Measurements from ENCODE around the gene MAML3.

The MAML3 gene

DNA sequence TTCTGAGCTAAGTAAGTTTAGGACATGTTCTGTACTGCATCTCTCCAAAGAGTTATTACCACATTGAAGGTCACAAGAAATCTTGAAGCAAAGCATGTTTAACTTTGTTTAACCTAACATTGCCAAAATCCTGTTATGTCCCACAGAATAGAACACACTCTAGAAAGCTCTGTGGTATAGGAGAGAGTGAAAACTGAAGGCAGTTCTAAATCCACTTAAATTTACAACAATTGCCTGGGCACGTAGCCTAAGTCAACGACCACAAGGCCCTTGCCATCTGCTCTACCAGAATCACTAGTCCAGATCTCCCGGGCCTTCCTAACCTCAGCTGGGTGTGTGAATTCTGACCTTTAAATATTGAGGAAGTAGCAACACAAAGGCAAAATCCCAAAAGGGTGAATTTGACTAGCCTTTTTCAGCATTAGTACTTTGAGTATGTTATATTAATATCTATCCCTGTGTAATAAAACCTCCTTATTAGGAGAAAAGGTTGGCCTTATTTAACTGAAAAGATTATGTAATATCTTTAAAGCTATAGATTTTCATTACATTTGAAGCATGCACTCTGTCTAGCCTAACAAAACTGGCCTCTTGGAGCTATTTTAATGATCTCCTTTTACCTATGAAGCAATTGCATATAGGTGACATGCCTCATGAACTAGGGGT, 4.5 kb upstream of the MAML3 start:
- FAIRE-seq, result no peak
- no peak for DNase-seq (ENCODE audit: insufficient read length, low spot score)
- TF ChIP-seq POLR2AphosphoS5 (IDR thresholded peaks at IDR 0.05; ENCODE audit: low read depth, low read length), result no peak
- no peak for TF ChIP-seq TAF1 (IDR thresholded peaks at IDR 0.05; ENCODE audit: low read depth, low read length)
- no peak for TF ChIP-seq PAX5 (IDR thresholded peaks at IDR 0.05; ENCODE audit: insufficient read depth, low read length, severe bottlenecking)
- TF ChIP-seq POU2F2 (IDR thresholded peaks at IDR 0.05; ENCODE audit: low read depth, low read length), result no peak
- TF ChIP-seq SPI1 (IDR thresholded peaks at IDR 0.05; ENCODE audit: low read depth, low read length), result no peak
- TF ChIP-seq POLR2A (IDR thresholded peaks at IDR 0.05; ENCODE audit: low read depth, low read length), result no peak

DNA sequence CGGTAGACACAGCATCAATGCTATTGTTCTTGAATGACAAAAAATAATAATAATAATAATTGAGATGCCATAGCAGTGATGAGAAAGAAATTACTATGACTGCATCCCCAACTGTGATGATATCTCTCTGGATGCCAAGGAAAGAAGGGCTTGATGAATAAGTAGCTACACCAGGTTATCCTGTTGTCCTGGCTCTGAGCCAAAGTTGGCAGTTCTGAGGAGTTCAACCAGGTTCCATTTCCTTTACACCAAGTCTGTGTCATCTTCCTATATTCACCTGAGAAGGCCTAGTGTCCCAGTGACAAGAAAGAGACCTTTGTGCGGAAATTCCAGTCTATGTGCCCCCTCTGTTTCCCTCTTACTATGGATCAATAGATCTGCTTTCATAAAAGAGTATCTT, 3.4 kb upstream of the MAML3 start:
- no peak for DNase-seq (ENCODE audit: insufficient read length, low spot score)
- TF ChIP-seq POU2F2 (IDR thresholded peaks at IDR 0.05; ENCODE audit: low read depth, low read length), result no peak
- TF ChIP-seq SPI1 (IDR thresholded peaks at IDR 0.05; ENCODE audit: low read depth, low read length), result no peak
- no peak for TF ChIP-seq TAF1 (IDR thresholded peaks at IDR 0.05; ENCODE audit: low read depth, low read length)
- no peak for TF ChIP-seq PAX5 (IDR thresholded peaks at IDR 0.05; ENCODE audit: insufficient read depth, low read length, severe bottlenecking)
- no peak for TF ChIP-seq POLR2A (IDR thresholded peaks at IDR 0.05; ENCODE audit: low read depth, low read length)
- no peak for TF ChIP-seq POLR2AphosphoS5 (IDR thresholded peaks at IDR 0.05; ENCODE audit: low read depth, low read length)
- no peak for FAIRE-seq

DNA sequence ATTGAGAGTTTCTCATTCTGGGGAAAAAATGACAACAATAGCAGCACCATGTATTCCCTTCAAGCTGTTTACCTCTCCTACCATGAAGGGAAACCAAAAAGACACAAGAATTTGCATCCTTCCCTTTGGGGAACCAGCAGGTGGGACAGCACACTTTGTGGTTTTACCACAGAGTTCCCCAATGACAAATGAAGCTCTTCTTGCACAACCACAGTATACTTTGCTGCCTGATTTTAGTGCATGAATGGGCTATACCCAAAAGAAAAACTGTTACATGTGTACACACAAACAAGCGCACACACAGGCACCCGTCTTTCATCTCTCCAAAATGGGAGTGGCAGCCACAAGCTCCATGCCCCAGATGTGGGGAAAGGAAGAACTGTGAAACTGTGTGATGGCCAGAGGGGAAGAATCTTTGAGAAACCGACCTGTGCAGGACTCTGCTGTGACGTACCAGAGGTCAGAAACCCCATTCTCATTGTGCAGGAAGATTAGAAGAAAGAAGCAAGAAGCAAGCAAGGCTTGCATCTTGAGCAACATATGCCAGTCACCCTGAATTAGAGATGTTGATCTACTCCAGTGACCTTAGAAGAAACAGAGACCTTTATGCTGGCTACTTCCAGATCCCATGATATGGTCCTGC, 2.7 kb upstream of the MAML3 start:
- no peak for TF ChIP-seq TAF1 (IDR thresholded peaks at IDR 0.05; ENCODE audit: low read depth, low read length)
- no peak for TF ChIP-seq PAX5 (IDR thresholded peaks at IDR 0.05; ENCODE audit: insufficient read depth, low read length, severe bottlenecking)
- TF ChIP-seq POU2F2 (IDR thresholded peaks at IDR 0.05; ENCODE audit: low read depth, low read length), result peak; percentile 85; the same call in 1 of the 2 replicates
- FAIRE-seq, result peak; percentile 74
- peak; percentile 18 for DNase-seq (ENCODE audit: insufficient read length, low spot score)

DNA sequence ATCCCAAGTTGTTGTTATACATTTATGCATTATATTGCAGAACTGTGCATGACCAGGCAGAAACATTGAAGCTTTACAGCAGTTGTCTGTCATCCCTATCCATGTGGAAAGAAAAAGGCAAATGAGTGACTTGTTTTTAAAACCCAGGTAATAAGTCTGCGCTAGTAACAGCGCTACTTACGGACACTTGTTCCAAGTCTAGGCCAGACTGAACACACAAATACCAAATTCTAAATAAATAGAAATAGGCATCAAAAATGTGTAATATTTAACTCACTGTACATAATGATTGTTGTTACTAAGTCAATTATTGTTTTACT, 548 bp upstream of the MAML3 start:
- TF ChIP-seq POLR2AphosphoS5 (IDR thresholded peaks at IDR 0.05; ENCODE audit: low read depth, low read length) (no peak), TAF1 (IDR thresholded peaks at IDR 0.05; ENCODE audit: low read depth, low read length) (no peak), POLR2A (IDR thresholded peaks at IDR 0.05; ENCODE audit: low read depth, low read length) (no peak), POU2F2 (IDR thresholded peaks at IDR 0.05; ENCODE audit: low read depth, low read length) (no peak), SPI1 (IDR thresholded peaks at IDR 0.05; ENCODE audit: low read depth, low read length) (no peak), PAX5 (IDR thresholded peaks at IDR 0.05; ENCODE audit: insufficient read depth, low read length, severe bottlenecking) (no peak)
- no peak for FAIRE-seq
- no peak for DNase-seq (ENCODE audit: insufficient read length, low spot score)

DNA sequence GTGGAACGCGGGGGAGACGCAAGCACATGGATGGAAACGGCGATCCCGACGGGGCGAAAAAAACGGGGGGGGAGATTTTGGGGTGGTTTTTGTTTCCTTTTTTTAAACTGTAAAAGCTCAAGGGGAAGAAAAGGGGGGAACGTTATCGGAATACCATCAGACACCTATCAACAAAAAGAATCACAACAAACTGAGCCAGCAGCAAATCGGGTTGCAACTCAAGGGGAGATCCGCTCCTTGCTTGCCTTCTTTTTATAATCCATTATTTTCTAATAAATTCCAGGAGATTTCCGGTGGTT, 616 bp downstream of the MAML3 start:
- DNase-seq (ENCODE audit: insufficient read length, low spot score) (no peak), FAIRE-seq (no peak)
- TF ChIP-seq POU2F2 (IDR thresholded peaks at IDR 0.05; ENCODE audit: low read depth, low read length) (no peak), POLR2AphosphoS5 (IDR thresholded peaks at IDR 0.05; ENCODE audit: low read depth, low read length) (no peak), TAF1 (IDR thresholded peaks at IDR 0.05; ENCODE audit: low read depth, low read length) (no peak), POLR2A (IDR thresholded peaks at IDR 0.05; ENCODE audit: low read depth, low read length) (no peak), PAX5 (IDR thresholded peaks at IDR 0.05; ENCODE audit: insufficient read depth, low read length, severe bottlenecking) (no peak)

DNA sequence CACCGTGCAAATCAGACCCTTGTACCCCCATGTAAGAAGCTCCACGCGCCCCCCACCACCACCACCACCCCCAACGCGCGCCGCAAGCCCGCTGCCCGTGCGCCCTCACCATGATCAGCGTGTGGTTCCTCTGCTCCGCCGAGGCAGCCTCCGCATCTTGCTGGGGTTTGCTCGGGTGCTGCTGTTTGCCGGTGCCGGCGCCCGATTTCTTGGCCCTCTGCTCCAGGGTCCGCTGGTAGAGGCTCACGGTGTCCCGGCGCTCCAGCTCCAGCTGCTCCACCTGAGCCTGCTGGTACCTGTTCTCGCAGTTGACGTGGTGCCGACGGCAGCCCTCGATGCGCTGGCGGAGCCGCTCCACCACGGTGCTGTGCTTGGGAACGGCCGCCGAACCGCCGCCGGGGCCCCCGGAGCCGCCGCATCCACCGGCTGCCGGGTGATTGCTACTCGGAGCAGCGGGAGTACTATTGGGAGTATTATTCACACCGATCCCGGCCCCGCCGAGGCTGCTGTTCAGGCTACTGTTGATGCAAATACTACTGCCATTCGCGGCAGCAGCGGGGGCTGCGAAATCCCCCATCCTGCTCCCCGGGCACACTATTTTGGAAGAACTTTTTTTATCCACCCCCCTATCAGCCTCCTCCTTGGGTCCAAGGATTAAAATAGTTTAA, 1.1 kb downstream of the MAML3 start:
- FAIRE-seq (peak; percentile 20), DNase-seq (ENCODE audit: insufficient read length, low spot score) (peak; percentile 19)

DNA sequence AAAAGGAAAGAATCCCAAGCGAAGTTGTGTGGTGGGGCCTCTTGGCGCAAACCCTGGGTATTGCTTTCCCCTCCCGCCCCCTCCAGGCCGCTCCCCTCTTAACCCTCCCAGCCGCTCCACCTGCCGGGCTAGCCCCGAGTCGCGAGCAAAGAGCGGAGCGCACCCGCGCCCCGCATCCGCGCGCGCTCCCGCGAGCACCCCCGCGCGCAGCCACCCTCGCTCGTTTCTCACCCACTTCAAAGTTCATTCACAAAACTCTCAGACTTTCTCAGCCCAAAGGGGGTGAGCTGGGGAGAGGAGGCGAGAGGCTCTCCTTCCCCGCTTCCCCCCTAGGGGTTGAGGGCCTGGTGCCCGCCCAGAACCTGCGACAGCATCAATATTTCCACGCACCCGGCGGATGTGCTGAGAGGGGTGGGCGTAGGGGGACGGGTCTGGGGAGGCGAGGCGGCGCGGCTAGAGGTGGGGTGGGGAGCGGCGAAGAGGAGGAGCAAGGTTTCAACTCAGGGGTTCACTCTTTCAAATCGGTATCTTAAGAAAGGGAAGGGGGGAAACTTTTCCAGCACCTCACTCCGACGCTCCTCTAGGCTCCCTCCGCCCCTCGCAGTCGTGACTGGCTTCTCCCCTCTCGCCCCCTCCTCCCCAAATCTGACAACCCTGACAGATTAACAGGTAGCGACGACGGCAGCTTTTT, 1.8 kb downstream of the MAML3 start:
- FAIRE-seq (no peak), DNase-seq (ENCODE audit: insufficient read length, low spot score) (peak; percentile 27)
- TF ChIP-seq POU2F2 (IDR thresholded peaks at IDR 0.05; ENCODE audit: low read depth, low read length) (no peak), POLR2A (IDR thresholded peaks at IDR 0.05; ENCODE audit: low read depth, low read length) (no peak), SPI1 (IDR thresholded peaks at IDR 0.05; ENCODE audit: low read depth, low read length) (no peak), POLR2AphosphoS5 (IDR thresholded peaks at IDR 0.05; ENCODE audit: low read depth, low read length) (no peak)

More for the DNA sequence above, 1.1 kb downstream of the MAML3 start:
- TF ChIP-seq TAF1 (IDR thresholded peaks at IDR 0.05; ENCODE audit: low read depth, low read length) (no peak), POLR2A (IDR thresholded peaks at IDR 0.05; ENCODE audit: low read depth, low read length) (no peak), POLR2AphosphoS5 (IDR thresholded peaks at IDR 0.05; ENCODE audit: low read depth, low read length) (no peak), POU2F2 (IDR thresholded peaks at IDR 0.05; ENCODE audit: low read depth, low read length) (no peak), SPI1 (IDR thresholded peaks at IDR 0.05; ENCODE audit: low read depth, low read length) (no peak), PAX5 (IDR thresholded peaks at IDR 0.05; ENCODE audit: insufficient read depth, low read length, severe bottlenecking) (no peak)

DNA sequence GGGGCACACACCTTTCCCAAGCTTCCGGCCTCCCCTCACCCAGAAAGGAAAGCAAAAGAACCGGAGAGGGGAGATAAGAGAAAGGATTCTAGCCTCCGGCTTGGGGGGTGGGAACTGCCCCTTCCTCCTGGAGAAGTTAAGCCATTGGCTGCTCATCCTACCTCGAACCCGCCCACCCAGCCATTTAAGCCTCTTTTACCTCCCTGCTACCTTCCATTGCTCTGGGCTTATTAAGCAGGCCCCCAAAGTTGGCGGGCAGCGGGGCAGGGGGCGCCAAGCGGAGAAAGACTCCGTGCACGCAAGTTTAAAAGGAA, 2.3 kb downstream of the MAML3 start:
- FAIRE-seq (no peak), DNase-seq (ENCODE audit: insufficient read length, low spot score) (peak; percentile 18)
- TF ChIP-seq POLR2AphosphoS5 (IDR thresholded peaks at IDR 0.05; ENCODE audit: low read depth, low read length) (no peak), POU2F2 (IDR thresholded peaks at IDR 0.05; ENCODE audit: low read depth, low read length) (no peak), POLR2A (IDR thresholded peaks at IDR 0.05; ENCODE audit: low read depth, low read length) (no peak), SPI1 (IDR thresholded peaks at IDR 0.05; ENCODE audit: low read depth, low read length) (no peak), TAF1 (IDR thresholded peaks at IDR 0.05; ENCODE audit: low read depth, low read length) (no peak), PAX5 (IDR thresholded peaks at IDR 0.05; ENCODE audit: insufficient read depth, low read length, severe bottlenecking) (no peak)

DNA sequence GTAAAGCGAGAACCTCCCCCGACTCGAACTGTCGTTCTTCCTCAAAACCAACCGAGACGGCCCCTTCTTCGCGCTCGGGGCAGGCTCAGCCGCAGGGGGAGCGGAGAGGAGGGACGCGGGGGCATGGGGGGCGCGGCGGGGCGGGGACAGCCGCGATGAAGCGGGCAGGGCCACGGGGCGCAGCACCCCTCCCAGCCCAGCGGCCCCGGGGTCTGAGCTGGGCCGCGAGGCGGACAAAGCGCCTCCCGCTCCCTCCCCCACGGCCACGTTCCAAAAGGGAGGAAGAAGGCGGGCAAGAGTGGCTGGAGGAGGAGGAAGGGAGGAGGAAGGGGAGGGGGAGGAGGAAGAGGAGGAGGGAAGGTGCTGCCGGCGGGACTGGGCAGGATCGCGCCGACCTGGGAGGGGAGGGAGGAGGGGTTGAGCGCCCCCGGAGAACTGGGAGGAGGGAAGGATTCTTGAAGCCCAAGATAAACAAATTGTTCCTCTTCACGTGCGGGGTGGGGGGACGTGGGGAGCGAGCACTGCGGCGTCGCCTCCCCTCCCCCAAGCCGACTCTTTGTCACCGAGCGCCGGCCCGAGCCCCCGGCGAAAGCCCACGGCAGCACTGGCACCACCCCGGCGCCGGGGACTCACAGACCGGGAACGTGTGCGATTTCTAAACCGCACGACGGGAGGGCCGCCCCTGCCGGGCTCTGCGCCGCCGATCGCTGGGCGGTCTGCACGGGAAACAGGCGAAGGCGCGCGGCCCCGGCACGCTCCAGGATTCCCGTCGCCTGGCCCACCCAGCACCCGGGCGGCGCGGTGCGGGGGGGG, 2.9 kb downstream of the MAML3 start:
- DNase-seq (ENCODE audit: insufficient read length, low spot score) (peak; percentile 39), FAIRE-seq (no peak)
- no peak for TF ChIP-seq PAX5 (IDR thresholded peaks at IDR 0.05; ENCODE audit: insufficient read depth, low read length, severe bottlenecking)
- no peak for TF ChIP-seq POLR2A (IDR thresholded peaks at IDR 0.05; ENCODE audit: low read depth, low read length)
- TF ChIP-seq POU2F2 (IDR thresholded peaks at IDR 0.05; ENCODE audit: low read depth, low read length), result no peak
- no peak for TF ChIP-seq POLR2AphosphoS5 (IDR thresholded peaks at IDR 0.05; ENCODE audit: low read depth, low read length)
- TF ChIP-seq SPI1 (IDR thresholded peaks at IDR 0.05; ENCODE audit: low read depth, low read length), result no peak
- TF ChIP-seq TAF1 (IDR thresholded peaks at IDR 0.05; ENCODE audit: low read depth, low read length), result no peak

Measured in GM12891 (cell line).